ENCODE data around the gene SNAPC5. TPM values are rescaled to one million over a fixed set of nuclear protein-coding genes. Genes with fewer than 3 reads are reported as not detected.

Gene SNAPC5
- total RNA-seq, 1 experiment from 2014 or later: 38.2 TPM

DNA sequence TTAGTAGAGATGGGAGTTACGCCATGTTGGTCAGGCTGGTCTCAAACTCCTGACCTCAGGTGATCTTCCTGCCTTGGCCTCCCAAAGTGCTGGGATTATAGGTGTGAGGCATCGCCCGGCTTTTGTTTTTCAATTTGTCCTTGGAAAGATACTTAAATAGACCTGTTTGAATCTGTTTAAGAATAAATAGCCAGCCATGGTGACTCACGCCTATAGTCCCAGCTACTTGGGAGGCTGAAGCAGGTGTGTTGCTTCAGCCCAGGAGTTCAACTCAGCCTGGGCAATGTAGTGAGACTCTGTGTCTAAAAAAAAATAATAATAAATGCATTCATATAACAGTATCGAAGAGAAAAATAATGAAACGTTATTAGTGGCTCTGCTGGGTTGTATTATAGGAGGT, 17.3 kb downstream of the SNAPC5 start:
- no peaks in the 10 kb centered on the region for H3K27me3 ChIP-seq (ENCODE audit: low read length)
- intact Hi-C loops (cut with micrococcal nuclease): no loop called here
- no peak for TF ChIP-seq EZH2phosphoT487 (IDR thresholded peaks at IDR 0.05; ENCODE audit: borderline replicate concordance, low read length)
- TF ChIP-seq EZH2 (IDR thresholded peaks at IDR 0.05; ENCODE audit: low read length, unreplicated experiment): no peak
- TF ChIP-seq, protein P1, sequence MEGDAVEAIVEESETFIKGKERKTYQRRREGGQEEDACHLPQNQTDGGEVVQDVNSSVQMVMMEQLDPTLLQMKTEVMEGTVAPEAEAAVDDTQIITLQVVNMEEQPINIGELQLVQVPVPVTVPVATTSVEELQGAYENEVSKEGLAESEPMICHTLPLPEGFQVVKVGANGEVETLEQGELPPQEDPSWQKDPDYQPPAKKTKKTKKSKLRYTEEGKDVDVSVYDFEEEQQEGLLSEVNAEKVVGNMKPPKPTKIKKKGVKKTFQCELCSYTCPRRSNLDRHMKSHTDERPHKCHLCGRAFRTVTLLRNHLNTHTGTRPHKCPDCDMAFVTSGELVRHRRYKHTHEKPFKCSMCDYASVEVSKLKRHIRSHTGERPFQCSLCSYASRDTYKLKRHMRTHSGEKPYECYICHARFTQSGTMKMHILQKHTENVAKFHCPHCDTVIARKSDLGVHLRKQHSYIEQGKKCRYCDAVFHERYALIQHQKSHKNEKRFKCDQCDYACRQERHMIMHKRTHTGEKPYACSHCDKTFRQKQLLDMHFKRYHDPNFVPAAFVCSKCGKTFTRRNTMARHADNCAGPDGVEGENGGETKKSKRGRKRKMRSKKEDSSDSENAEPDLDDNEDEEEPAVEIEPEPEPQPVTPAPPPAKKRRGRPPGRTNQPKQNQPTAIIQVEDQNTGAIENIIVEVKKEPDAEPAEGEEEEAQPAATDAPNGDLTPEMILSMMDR (conservative IDR thresholded peaks at IDR 0.05; ENCODE audit: low read depth, low read length): no peak
- no peaks in the 10 kb centered on the region for H3K9me3 ChIP-seq (ENCODE audit: low read length)
- H3K4me1 ChIP-seq (ENCODE audit: insufficient read depth, low read length): peaks cover 37% of the 10 kb centered on the region
- ChIA-PET CTCF (no interaction called here), POLR2A (ENCODE audit: unreplicated experiment) (no interaction called here)
- H3K27ac ChIP-seq (ENCODE audit: low read length): peak overlapping the region; percentile 38
- peaks cover 15% of the 10 kb centered on the region for H3K36me3 ChIP-seq (ENCODE audit: low read depth, low read length)
- no peaks in the 10 kb centered on the region for H3F3A ChIP-seq (ENCODE audit: low read length, unreplicated experiment)
- no peaks in the 10 kb centered on the region for H4K20me1 ChIP-seq (ENCODE audit: low read length)
- H2AFZ ChIP-seq (ENCODE audit: low read length): no peak overlapping the region
- peak overlapping the region; percentile 18; the same call in 1 of the 2 replicates for H3K4me2 ChIP-seq (ENCODE audit: low read length)
- H3K79me2 ChIP-seq (ENCODE audit: low read length): 0 out of 2 replicates have a peak, but pooled peaks cover 4% of the 10 kb centered on the region
- no peaks in the 10 kb centered on the region for H3K9me2 ChIP-seq (replicated peaks; ENCODE audit: low read length)
- H3K9ac ChIP-seq (ENCODE audit: low read length): no peak overlapping the region
- ATAC-seq (no peak), DNase-seq (no peak)
- no peak overlapping the region for H3K4me3 ChIP-seq (ENCODE audit: low read length)
- no TSS peak for BruUV-seq (replicated peaks)

DNA sequence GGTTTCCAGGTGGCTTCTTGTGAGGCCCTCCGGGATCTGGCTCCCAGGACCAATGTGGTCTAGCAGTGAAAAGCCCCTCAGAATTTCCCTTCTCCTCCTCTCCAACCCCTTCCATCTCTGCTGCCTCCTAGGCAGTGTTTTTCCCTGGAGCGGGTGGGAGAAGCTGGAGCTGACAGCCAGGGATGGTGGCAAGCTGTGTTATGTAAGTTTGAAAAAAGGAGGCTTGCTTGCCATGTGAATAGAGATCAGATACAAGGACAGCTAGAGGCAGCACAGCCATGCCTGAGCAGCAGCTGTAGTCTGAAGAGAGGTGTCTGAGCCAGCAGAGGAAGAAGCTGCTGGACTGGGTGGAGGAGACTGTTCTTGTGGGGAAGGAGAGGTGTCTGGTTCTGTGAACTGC, 20.6 kb downstream of the SNAPC5 start:
- no TSS peak for BruUV-seq (replicated peaks)
- Histone ChIP-seq H3K27ac (ENCODE audit: low read length) (no peak overlapping the region), H3K9me3 (ENCODE audit: low read length) (no peaks in the 10 kb centered on the region), H3K4me1 (ENCODE audit: insufficient read depth, low read length) (peaks cover 27% of the 10 kb centered on the region), H3K4me2 (ENCODE audit: low read length) (no peak overlapping the region), H3K36me3 (ENCODE audit: low read depth, low read length) (peaks cover 7% of the 10 kb centered on the region), H4K20me1 (ENCODE audit: low read length) (no peaks in the 10 kb centered on the region), H3K9ac (ENCODE audit: low read length) (no peak overlapping the region), H3K79me2 (ENCODE audit: low read length) (no peaks in the 10 kb centered on the region), H3K4me3 (ENCODE audit: low read length) (no peak overlapping the region), H3F3A (ENCODE audit: low read length, unreplicated experiment) (no peaks in the 10 kb centered on the region), H3K9me2 (replicated peaks; ENCODE audit: low read length) (no peaks in the 10 kb centered on the region), H3K27me3 (ENCODE audit: low read length) (no peaks in the 10 kb centered on the region), H2AFZ (ENCODE audit: low read length) (no peak overlapping the region)
- intact Hi-C loops (cut with micrococcal nuclease): no loop called here
- ChIA-PET CTCF (no interaction called here), POLR2A (ENCODE audit: unreplicated experiment) (interaction anchor here (0.5 kb wide), 1 partner anchor 128 kb away, joined by 6 read pairs; no protein-coding TSS in a partner anchor)
- DNase-seq (no peak), ATAC-seq (no peak)
- TF ChIP-seq EZH2 (IDR thresholded peaks at IDR 0.05; ENCODE audit: low read length, unreplicated experiment) (no peak), EZH2phosphoT487 (IDR thresholded peaks at IDR 0.05; ENCODE audit: borderline replicate concordance, low read length) (no peak)
- TF ChIP-seq, protein P1 (conservative IDR thresholded peaks at IDR 0.05; ENCODE audit: low read depth, low read length): no peak

DNA sequence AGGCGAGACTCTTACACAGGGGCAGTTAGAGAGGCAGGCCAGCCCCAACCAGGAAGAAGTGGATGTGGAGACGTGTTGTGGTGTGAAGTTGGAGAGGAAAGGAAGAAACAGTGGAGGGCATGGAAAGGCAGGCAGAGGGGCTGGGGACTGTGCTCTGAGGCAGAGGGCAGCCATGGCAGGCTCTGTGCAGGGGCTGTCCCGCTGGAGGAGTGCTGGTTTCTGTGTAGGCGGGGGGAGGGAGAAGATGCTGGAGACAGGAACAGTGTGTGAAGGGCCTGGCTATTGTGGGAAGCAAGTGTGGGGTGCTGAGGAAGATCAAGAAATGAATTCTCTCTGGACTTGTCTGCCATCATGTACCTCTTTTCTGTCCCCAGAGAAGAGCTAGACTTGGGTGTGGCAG, 21.0 kb downstream of the SNAPC5 start:
- Histone ChIP-seq H3K9me2 (replicated peaks; ENCODE audit: low read length) (no peaks in the 10 kb centered on the region), H3K4me2 (ENCODE audit: low read length) (no peak overlapping the region), H3K27me3 (ENCODE audit: low read length) (no peaks in the 10 kb centered on the region), H3K4me1 (ENCODE audit: insufficient read depth, low read length) (peaks cover 23% of the 10 kb centered on the region), H3K36me3 (ENCODE audit: low read depth, low read length) (peaks cover 2% of the 10 kb centered on the region; the same call in 1 of the 2 replicates), H4K20me1 (ENCODE audit: low read length) (no peaks in the 10 kb centered on the region), H3K27ac (ENCODE audit: low read length) (no peak overlapping the region), H3F3A (ENCODE audit: low read length, unreplicated experiment) (no peaks in the 10 kb centered on the region), H3K9ac (ENCODE audit: low read length) (no peak overlapping the region), H3K4me3 (ENCODE audit: low read length) (no peak overlapping the region), H3K79me2 (ENCODE audit: low read length) (no peaks in the 10 kb centered on the region), H3K9me3 (ENCODE audit: low read length) (no peaks in the 10 kb centered on the region), H2AFZ (ENCODE audit: low read length) (no peak overlapping the region)
- TF ChIP-seq EZH2 (IDR thresholded peaks at IDR 0.05; ENCODE audit: low read length, unreplicated experiment): no peak
- TF ChIP-seq, protein P1 (conservative IDR thresholded peaks at IDR 0.05; ENCODE audit: low read depth, low read length): no peak
- no peak for TF ChIP-seq EZH2phosphoT487 (IDR thresholded peaks at IDR 0.05; ENCODE audit: borderline replicate concordance, low read length)
- DNase-seq (no peak), ATAC-seq (no peak)
- ChIA-PET POLR2A (ENCODE audit: unreplicated experiment) (no interaction called here), CTCF (no interaction called here)
- BruUV-seq (replicated peaks): no TSS peak
- intact Hi-C loops (cut with micrococcal nuclease): no loop called here

Data from PC-3 (cell line).